Left forelimb (tissue), 1 donor: Measurements from ENCODE around the gene SLC34A1.
A peak's percentile ranks its signal among the peaks of the same experiment; 100 is the strongest.
"Not testable (repeated sequence)": the region's sequence is repeated elsewhere in the genome, so short reads cannot be mapped to it uniquely, and the experiment has no call there.

Experiments
- DNase-seq: peaks from one replicate; pipeline ENCODE4 v3.0.0-alpha.2; 2018; ENCODE audit warnings: low spot score

SLC34A1 gene

DNA sequence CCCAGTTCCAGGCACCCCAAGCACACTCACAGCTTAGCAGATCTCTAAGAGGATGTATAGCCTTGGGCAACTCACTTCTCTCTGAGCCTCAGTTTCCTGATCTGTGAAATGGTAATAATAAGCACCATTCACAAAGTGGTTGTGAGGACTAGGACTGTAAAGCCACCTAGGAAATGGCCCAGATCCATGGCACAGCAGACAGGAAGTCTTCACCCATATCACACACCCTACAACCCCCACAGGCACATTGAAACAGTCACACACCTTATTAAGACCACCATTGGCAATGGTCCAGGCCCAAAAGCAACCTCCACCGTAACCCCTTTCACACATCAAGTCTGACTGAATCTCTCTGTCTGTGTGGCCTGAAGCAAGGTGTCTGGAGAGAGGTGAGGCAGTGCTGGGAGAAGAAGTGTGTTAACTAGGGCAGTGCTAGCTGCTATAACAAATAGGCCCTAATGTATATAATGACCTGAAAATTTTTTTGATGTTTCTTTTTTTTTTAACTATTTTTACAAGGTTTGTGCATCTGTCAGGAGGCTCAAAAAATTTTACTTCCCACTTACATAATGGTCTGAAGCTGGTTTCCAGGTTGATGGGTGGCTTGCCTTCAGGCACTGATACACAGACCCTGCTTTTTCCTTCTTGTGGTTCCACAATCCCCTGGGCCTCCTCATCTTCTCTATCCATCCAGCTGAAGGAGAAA lies 28.9 kb upstream of the SLC34A1 start:
- no peak for DNase-seq

DNA sequence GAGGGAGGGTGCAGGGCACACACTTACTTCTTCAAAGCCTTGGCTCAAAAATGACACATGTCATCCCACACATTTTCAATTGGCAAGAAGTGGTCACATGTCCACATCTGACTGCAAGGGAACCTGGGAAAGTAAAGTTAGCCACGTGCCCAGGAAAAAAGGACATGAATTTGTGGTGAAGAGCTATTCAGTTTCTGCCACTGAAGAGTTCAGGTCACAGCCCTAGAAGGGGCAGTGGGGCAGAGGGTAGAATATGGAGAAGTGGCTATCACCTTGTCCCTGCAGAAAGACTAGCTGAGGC lies 28.4 kb upstream of the SLC34A1 start:
- no peak for DNase-seq

- DNase-seq: no peak
These were observed 27.5 kb upstream of the SLC34A1 start for GRCh38 chr5:177356746-177357145.

- no peak for DNase-seq
These were observed 27.1 kb upstream of the SLC34A1 start for GRCh38 chr5:177357146-177357458.

- DNase-seq: no peak
These were observed 26.5 kb upstream of the SLC34A1 start, which contains the start of gene RGS14 for GRCh38 chr5:177357459-177358351. Gene RGS14, plus strand, starts transcription at chr5:177357924. Its CDS starts 101 bp downstream, at chr5:177358025.

DNA sequence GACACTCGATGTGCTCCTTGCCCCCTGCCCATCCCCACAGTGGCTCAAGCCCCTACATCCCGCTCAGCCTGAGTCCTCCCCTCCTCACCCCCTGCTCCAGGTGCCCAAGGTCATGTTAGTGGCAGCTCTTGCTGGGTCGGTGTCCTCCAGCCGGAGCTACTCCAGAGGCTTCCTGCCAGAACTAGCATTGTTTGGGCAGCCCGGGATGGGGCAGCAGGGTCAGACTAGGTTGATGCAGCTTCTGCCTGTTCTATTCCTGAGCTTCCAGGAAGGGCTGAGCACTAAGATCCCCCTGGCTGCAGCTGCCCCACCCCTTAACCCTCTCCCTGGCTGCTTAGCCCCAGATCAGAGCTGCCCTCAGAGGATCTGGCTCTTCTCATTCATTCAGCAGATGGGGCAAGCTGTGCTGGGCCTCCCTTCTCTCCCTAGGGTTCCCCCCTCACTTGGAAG lies 25.8 kb upstream of the SLC34A1 start:
- no peak for DNase-seq

- DNase-seq: no peak
These were observed 24.8 kb upstream of the SLC34A1 start for GRCh38 chr5:177359451-177359851.

DNA sequence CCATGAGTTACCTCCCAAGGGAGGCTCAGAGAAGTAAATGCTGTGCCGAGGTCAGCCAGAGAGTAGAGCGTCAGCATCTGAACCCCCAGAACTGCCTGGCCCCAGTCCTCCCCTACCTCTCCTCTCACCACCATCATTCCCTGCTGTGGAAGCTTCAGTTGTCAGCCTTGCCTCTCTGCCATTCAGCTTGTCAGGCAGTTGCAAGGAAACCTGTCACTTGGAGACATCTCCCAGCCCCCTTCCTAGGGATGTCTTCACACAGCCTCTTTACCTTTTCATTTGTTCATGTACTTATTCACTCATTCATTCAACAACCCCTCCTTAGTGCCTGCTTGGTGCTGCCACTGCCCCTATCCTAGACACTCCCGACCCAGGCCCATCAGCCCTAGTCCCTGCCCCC lies 24.4 kb upstream of the SLC34A1 start:
- no peak for DNase-seq

- DNase-seq: not testable (repeated sequence)
These were observed 23.5 kb upstream of the SLC34A1 start for GRCh38 chr5:177360740-177361139.

DNA sequence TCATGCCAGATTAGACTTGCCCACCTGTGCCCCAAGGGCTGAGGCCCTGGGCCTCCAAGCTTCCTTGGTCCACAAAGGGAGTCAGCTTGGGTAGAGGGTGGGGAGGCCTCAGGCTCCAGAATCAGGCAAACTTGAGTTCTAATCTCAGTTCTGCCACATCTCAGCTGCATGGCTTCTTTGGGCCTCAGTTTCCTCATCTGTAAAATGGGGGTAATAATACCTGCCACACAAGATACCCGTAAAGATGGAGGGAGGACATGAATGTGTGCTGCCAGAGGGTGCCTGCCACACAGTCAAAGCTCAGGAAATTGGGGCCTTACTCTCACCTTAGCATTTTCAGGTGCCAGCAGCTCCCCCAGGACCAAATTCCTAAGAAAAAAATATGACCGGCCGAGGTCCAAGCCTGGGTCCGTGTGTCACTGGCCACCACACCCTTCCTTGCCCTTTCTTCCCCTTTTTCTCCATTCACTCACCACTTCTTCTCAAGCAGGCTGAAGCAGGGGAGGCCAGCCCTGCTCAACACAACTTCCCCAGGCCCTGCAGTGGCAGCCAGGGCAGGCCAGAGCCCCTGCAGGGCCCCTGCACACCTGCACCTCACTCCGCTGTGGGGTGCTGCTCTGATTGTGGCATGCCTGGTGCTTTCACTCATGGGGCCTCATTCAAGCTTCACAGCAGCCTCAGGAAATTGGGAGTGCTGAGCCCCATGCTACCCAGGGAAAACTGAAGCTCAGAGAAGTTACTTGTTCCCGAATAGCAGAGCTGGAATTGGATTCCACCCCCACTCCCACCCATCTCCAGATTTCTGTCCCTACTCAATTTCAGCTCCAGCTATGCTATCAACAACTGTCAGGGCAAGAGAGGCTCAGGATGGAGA lies 22.6 kb upstream of the SLC34A1 start:
- DNase-seq: no peak

GRCh38 chr5:177362292-177362609 lies 22.0 kb upstream of the SLC34A1 start:
- DNase-seq: no peak

- DNase-seq: no peak
These were observed 21.4 kb upstream of the SLC34A1 start for GRCh38 chr5:177362610-177363507.

DNA sequence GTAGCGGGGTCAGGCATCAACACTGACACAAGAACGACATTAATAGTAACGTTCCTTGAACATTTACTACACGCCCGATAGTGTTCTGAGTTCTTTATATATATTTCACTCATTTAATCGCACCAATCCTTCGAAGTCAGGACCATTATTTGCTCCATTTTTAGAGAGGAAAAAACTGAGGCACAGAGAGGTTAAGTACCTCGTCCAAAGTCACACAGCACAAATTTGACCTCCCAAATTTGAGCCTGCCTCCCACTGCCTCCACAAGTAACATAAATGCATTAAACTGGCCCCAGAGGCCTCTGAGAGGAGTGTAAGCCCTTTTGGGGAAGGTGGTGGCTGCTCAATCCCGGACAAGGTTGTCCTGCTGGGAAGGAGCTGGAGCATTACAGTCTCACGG lies 20.7 kb upstream of the SLC34A1 start:
- no peak for DNase-seq

DNA sequence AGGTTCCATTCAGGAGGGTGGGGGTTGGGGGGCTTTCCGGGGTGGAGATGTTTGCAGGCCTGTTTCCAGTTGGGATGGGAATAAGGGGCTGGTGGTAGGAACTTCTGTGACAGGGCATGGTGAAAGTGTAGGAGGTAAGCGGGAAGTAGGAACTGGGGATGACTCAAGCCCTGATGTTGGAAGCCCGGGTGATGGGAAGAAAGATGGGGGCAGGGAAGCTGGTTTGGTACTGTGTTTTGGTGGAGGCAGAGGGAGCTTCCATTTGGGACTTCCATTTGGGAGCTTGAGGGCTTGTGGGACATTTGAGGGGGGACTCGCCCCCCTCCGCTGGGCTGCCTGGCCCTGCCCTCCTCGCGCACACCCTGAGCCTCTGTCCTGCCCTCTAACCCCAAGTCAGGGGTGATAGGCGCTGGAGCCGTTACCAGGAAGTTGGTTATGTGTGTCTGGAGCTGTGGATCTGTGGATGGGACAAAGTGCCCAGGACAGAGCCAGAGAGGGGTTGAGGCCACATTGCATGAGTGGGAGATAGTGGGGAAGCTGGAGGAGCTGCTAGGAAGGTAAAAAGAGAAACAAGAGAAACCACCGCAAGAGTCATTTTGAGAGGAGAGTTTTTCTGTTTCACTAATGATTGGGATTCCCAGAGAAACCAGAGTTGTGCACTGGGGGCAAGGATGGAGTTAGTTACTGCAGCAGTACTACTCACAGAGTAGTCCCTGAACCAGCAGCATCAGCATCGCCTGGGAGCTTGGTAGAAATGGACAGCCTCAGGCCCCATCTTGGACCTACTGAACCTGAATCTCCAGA lies 19.9 kb upstream of the SLC34A1 start:
- DNase-seq: no peak

DNA sequence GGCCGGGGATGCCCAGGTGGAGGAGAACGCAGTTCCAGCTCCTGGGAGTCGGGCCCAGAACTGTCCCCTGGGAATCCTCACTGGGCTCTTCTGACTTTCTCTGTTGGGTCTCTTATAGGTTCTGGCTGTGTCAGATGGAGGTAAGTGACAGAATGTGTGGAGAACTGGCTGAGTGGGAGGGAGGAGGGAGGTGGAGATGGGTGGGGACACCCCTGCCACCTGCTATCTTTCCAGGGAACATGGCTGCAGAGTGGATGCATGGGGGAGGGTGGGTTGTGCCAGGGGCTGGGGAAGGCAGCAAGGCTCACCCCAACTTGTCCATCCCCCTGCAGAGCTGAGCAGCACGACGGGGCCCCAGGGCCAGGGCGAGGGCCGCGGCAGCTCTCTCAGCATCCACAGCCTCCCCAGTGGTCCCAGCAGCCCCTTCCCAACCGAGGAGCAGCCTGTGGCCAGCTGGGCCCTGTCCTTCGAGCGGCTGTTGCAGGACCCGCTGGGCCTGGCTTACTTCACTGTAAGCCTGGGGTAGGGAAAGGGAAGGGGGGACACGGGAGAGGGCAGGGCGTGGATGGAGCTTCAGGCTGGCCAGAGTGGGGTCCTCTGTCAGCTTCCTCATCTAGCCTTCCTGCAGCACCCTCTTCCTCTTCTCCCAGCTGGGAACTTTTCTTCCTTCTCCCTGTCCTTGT lies 18.2 kb upstream of the SLC34A1 start:
- no peak for DNase-seq

- DNase-seq: peak; percentile 92
These were observed 17.5 kb upstream of the SLC34A1 start for GRCh38 chr5:177366528-177367322.

DNA sequence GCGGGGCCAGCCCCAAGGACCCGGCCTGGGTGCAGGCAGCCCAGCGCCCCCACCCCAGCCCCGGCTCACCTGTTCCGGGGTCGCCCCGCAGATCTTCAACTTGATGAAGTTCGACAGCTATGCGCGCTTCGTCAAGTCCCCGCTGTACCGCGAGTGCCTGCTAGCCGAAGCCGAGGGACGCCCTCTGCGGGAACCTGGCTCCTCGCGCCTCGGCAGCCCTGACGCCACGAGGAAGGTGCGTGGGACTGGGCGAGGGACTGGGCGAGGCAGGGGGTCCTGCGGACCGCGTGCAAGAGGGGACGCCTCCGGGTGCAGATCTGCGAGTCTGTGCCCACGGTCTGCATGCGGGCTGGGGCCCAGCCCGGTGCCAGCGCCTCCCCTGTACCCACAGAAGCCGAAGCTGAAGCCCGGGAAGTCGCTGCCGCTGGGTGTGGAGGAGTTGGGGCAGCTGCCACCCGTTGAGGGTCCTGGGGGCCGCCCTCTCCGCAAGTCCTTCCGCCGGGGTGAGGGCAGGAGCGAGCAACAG lies 16.8 kb upstream of the SLC34A1 start:
- DNase-seq: no peak

- DNase-seq: no peak
These were observed 16.0 kb upstream of the SLC34A1 start for GRCh38 chr5:177367981-177368868.
